Activated CD8-positive, alpha-beta memory T cell treated with anti-CD3 and anti-CD28 coated beads for 4 hours (primary cell): ENCODE measurements around the gene GABRG1.

ENCODE experiments used
- DNase-seq, 2 donors: peaks; one replicate each; pipeline ENCODE4 v3.0.0-alpha.2; 2020; ENCODE audit warnings: low read depth in 2 of 2

GABRG1 gene

GRCh38 chr4:46123913-46124755 is at the start of gene GABRG1:
Gene GABRG1 (minus strand): TSS chr4:46124054. CDS start chr4:46123913, 141 bp downstream.
- no peak for DNase-seq

- DNase-seq: no peak
These were observed 23.1 kb upstream of the GABRG1 start for GRCh38 chr4:46146993-46147392.

- DNase-seq: no peak
These were observed 7.7 kb upstream of the GABRG1 start for GRCh38 chr4:46131498-46132057.

- DNase-seq: no peak
These were observed 1.0 kb upstream of the GABRG1 start for GRCh38 chr4:46124773-46125413.

- no peak for DNase-seq
These were observed 42.2 kb downstream of the GABRG1 start for GRCh38 chr4:46081674-46082073.

GRCh38 chr4:46081248-46081647 is 42.6 kb downstream of the GABRG1 start:
- DNase-seq: no peak

- no peak for DNase-seq
These were observed 50.1 kb downstream of the GABRG1 start for GRCh38 chr4:46073778-46074177.

GRCh38 chr4:46051392-46051791 is 72.5 kb downstream of the GABRG1 start:
- no peak for DNase-seq

GRCh38 chr4:46032056-46032455 is 91.8 kb downstream of the GABRG1 start:
- DNase-seq: no peak

GRCh38 chr4:46016306-46016705 is 107.5 kb downstream of the GABRG1 start:
- DNase-seq: no peak

- no peak for DNase-seq
These were observed 131.1 kb downstream of the GABRG1 start for GRCh38 chr4:45992728-45993127.

GRCh38 chr4:45989775-45990174 is 134.1 kb downstream of the GABRG1 start:
- DNase-seq: no peak

- DNase-seq: no peak
These were observed 136.0 kb downstream of the GABRG1 start for GRCh38 chr4:45987858-45988257.
